Measurements from ENCODE around the gene ZC3H12C. TPM values are rescaled to one million over a fixed set of nuclear protein-coding genes. Genes with fewer than 3 reads are reported as not detected.

ZC3H12C gene
- total and polyA plus RNA-seq, 9 donors = 2.5 to 21.0 (median 16.2) TPM

- H3K27me3 ChIP-seq = no peaks in the 10 kb centered on the region
- DNase-seq = no peak
- peaks cover 1% of the 10 kb centered on the region for H3K4me1 ChIP-seq (ENCODE audit: insufficient read depth)
- no peaks in the 10 kb centered on the region for H3K36me3 ChIP-seq
- intact Hi-C loops (cut with DNase I) = no loop called here
- H3K9me3 ChIP-seq = no peaks in the 10 kb centered on the region
- no peak overlapping the region for H3K4me3 ChIP-seq
- no peak overlapping the region for H3K27ac ChIP-seq
- 77 to 90% (median 85%) methylated on average over 4 of the region's 4 CpGs for WGBS, 3 donors
- TF ChIP-seq EP300 (IDR thresholded peaks at IDR 0.05) = no peak
- no peak for TF ChIP-seq CTCF (IDR thresholded peaks at IDR 0.05)
- no peak for TF ChIP-seq POLR2A (IDR thresholded peaks at IDR 0.05)
These were observed 32.4 kb downstream of the ZC3H12C start for GRCh38 chr11:110125632-110126031.

DNA sequence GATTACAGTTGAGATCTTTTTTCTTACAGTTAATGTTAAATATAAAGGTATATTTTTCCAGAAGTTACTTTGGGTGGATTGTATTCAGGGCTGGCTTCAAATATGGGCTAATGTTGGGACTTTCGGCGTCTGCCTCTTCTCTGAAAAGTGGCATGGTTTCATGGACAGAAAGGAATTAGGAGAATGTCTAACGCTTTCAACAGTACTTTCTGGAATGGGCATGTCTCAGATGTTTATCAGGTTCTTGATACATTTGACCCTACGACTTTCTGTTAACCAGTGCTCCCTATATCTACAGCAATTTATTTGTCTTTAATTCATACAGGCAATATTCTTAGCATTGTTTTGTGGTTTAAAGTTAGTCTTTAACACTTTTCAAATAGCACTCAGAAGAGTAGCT, 33.7 kb downstream of the ZC3H12C start:
- DNase-seq = no peak
- 94 to 96% (median 95%) methylated on average over 4 of the region's 4 CpGs for WGBS, 3 donors

GRCh38 chr11:110128161-110128560, 35.0 kb downstream of the ZC3H12C start:
- no peak overlapping the region for H3K4me3 ChIP-seq
- intact Hi-C loops (cut with DNase I) = no loop called here
- DNase-seq = no peak
- H3K36me3 ChIP-seq = no peaks in the 10 kb centered on the region
- 15 to 46% (median 18%) methylated on average over 2 of the region's 2 CpGs for WGBS, 3 donors
- H3K4me1 ChIP-seq (ENCODE audit: insufficient read depth) = peaks cover 3% of the 10 kb centered on the region
- H3K27ac ChIP-seq = no peak overlapping the region
- no peak for TF ChIP-seq CTCF (IDR thresholded peaks at IDR 0.05)
- H3K9me3 ChIP-seq = no peaks in the 10 kb centered on the region
- H3K27me3 ChIP-seq = no peaks in the 10 kb centered on the region

More for the DNA sequence above, 33.7 kb downstream of the ZC3H12C start:
- intact Hi-C loops (cut with DNase I) = no loop called here
- no peak for TF ChIP-seq POLR2A (IDR thresholded peaks at IDR 0.05)
- TF ChIP-seq EP300 (IDR thresholded peaks at IDR 0.05) = no peak
- no peak for TF ChIP-seq CTCF (IDR thresholded peaks at IDR 0.05)
- Histone ChIP-seq H3K4me1 (ENCODE audit: insufficient read depth) (peaks cover 3% of the 10 kb centered on the region), H3K9me3 (no peaks in the 10 kb centered on the region), H3K27me3 (no peaks in the 10 kb centered on the region), H3K27ac (no peak overlapping the region), H3K36me3 (no peaks in the 10 kb centered on the region), H3K4me3 (no peak overlapping the region)

GRCh38 chr11:110130642-110131238, 37.5 kb downstream of the ZC3H12C start:
- Histone ChIP-seq H3K9me3 (no peaks in the 10 kb centered on the region), H3K36me3 (no peaks in the 10 kb centered on the region), H3K27me3 (no peaks in the 10 kb centered on the region), H3K27ac (no peak overlapping the region), H3K4me3 (no peak overlapping the region), H3K4me1 (ENCODE audit: insufficient read depth) (peaks cover 3% of the 10 kb centered on the region)
- WGBS, 3 donors = 51 to 69% (median 59%) methylated on average over 10 of the region's 10 CpGs
- intact Hi-C loops (cut with DNase I) = no loop called here
- no peak for DNase-seq
- TF ChIP-seq CTCF (IDR thresholded peaks at IDR 0.05) = no peak
- no peak for TF ChIP-seq POLR2A (IDR thresholded peaks at IDR 0.05)
- no peak for TF ChIP-seq EP300 (IDR thresholded peaks at IDR 0.05)

All from ovary (tissue), 9 donors.